WTC11 (cell line): ENCODE data around the gene CARS2. TPM values are rescaled to one million over a fixed set of nuclear protein-coding genes. Genes with fewer than 3 reads are reported as not detected.
"Not testable (repeated sequence)": the region's sequence is repeated elsewhere in the genome, so short reads cannot be mapped to it uniquely, and the experiment has no call there.

Experiments
- ATAC-seq: fragments of 200-7000 bp; cut with Tn5 transposase; 2 replicates; pipeline ENCODE4 v1.10.0; 2021; ENCODE audit warnings: mild to moderate bottlenecking, moderate library complexity
- CTCF ChIA-PET: fragments of 300-600 bp; sonication (Branson Sonifier 250); formaldehyde crosslinking; loops from one replicate; lab custom pipeline; 2021; ENCODE audit warnings: antibody characterized with exemption; lab: Charles Lee
- POLR2A ChIA-PET: fragments of 350-600 bp; sonication (Branson Sonifier 250); formaldehyde crosslinking; loops from one replicate; lab custom pipeline; 2021; ENCODE audit warnings: antibody characterized with exemption; lab: Charles Lee
- DNase-seq: peaks from one replicate; pipeline ENCODE4 v3.0.0; 2021; ENCODE audit warnings: low spot score
- H3K27ac Mint-ChIP-seq: 2 replicates; pipeline ENCODE4 v1.8.0; 2021; ENCODE audit warnings: mixed read lengths
- H3K27me3 Mint-ChIP-seq: 2 replicates; pipeline ENCODE4 v1.8.0; 2021; ENCODE audit warnings: low read depth, mild to moderate bottlenecking, moderate library complexity, mixed read lengths
- H3K36me3 Mint-ChIP-seq: 2 replicates; pipeline ENCODE4 v1.8.0; 2021; ENCODE audit warnings: mixed read lengths
- H3K4me1 Mint-ChIP-seq: 2 replicates; pipeline ENCODE4 v1.8.0; 2022; ENCODE audit warnings: mixed read lengths
- H3K4me3 Mint-ChIP-seq: 2 replicates; pipeline ENCODE4 v1.8.0; 2021; ENCODE audit warnings: mild to moderate bottlenecking, moderate library complexity, mixed read lengths
- H3K9me3 Mint-ChIP-seq: 2 replicates; pipeline ENCODE4 v1.8.0; 2021; ENCODE audit warnings: mixed read lengths
- CREB1 ChIP-seq: sonication (generic); formaldehyde crosslinking; IDR thresholded peaks from 2 replicates; pipeline ENCODE4 v1.8.0; 2023; ENCODE audit warnings: mild to moderate bottlenecking, missing genetic modification reagents
- E2F4 ChIP-seq: sonication (generic); formaldehyde crosslinking; IDR thresholded peaks from 2 replicates; pipeline ENCODE4 v1.8.1; 2022; ENCODE audit warnings: low read depth, mild to moderate bottlenecking, moderate library complexity, missing genetic modification reagents, borderline replicate concordance
- GTF2I ChIP-seq: fragments of 250-450 bp; sonication (Bioruptor Pico); conservative IDR thresholded peaks from 2 replicates; pipeline ENCODE4 v1.4.0; 2021; ENCODE audit warnings: mild to moderate bottlenecking
- JAZF1 ChIP-seq: fragments of 250-450 bp; sonication (Bioruptor Pico); IDR thresholded peaks from 2 replicates; pipeline ENCODE4 v1.9.0; 2021; ENCODE audit warnings: moderate library complexity, mild to moderate bottlenecking, inconsistent platforms
- JUN ChIP-seq: sonication (generic); formaldehyde crosslinking; IDR thresholded peaks from 2 replicates; pipeline ENCODE4 v1.8.0; 2023; ENCODE audit warnings: mild to moderate bottlenecking, missing genetic modification reagents
- MXD4 ChIP-seq: fragments of 250-450 bp; sonication (Bioruptor Pico); IDR thresholded peaks from 2 replicates; pipeline ENCODE4 v1.8.0; 2021; ENCODE audit warnings: mild to moderate bottlenecking, moderate library complexity, borderline replicate concordance
- NFATC4 ChIP-seq: fragments of 250-450 bp; sonication (Bioruptor Pico); IDR thresholded peaks from 2 replicates; pipeline ENCODE4 v1.9.0; 2021; ENCODE audit warnings: mild to moderate bottlenecking
- PRDM15 ChIP-seq: sonication (generic); formaldehyde crosslinking; IDR thresholded peaks from 2 replicates; pipeline ENCODE4 v1.8.0; 2022; ENCODE audit warnings: missing genetic modification reagents
- SMAD4 ChIP-seq: sonication (generic); formaldehyde crosslinking; IDR thresholded peaks from 2 replicates; pipeline ENCODE4 v1.8.0; 2022; ENCODE audit warnings: mild to moderate bottlenecking, missing genetic modification reagents
- SOX15 ChIP-seq: fragments of 250-450 bp; sonication (Bioruptor Pico); IDR thresholded peaks from 2 replicates; pipeline ENCODE4 v1.9.0; 2021; ENCODE audit warnings: mild to moderate bottlenecking
- TP53 ChIP-seq: sonication (generic); formaldehyde crosslinking; IDR thresholded peaks from 2 replicates; pipeline ENCODE4 v1.8.1; 2023; ENCODE audit warnings: mild to moderate bottlenecking, missing genetic modification reagents
- ZNF138 ChIP-seq: sonication (generic); formaldehyde crosslinking; conservative IDR thresholded peaks from 2 replicates; pipeline ENCODE4 v1.8.1; 2022; ENCODE audit warnings: mild to moderate bottlenecking, moderate library complexity, missing genetic modification reagents
- ZNF263 ChIP-seq: sonication (generic); formaldehyde crosslinking; IDR thresholded peaks from 2 replicates; pipeline ENCODE4 v1.8.1; 2022; ENCODE audit warnings: low read depth, mild to moderate bottlenecking, moderate library complexity, missing genetic modification reagents
- ZNF396 ChIP-seq: fragments of 250-450 bp; sonication (Bioruptor Pico); IDR thresholded peaks from 2 replicates; pipeline ENCODE4 v1.8.0; 2021; ENCODE audit warnings: mild to moderate bottlenecking, moderate library complexity, borderline replicate concordance
- total RNA-seq: library from RNA; stranded (reverse); gene quantifications from 3 replicates; pipeline ENCODE4 v1.2.3, GENCODE V29; 2021
- TF ChIP-seq, protein P1 (sequence below): fragments of 200-600 bp; IDR thresholded peaks from 2 replicates; pipeline ENCODE4 v1.8.0; 2022; ENCODE audit warnings: antibody characterized with exemption
- TF ChIP-seq, protein P2 (sequence below): fragments of 250-450 bp; sonication (Bioruptor Pico); IDR thresholded peaks from 2 replicates; pipeline ENCODE4 v1.9.0; 2021; ENCODE audit warnings: mild to moderate bottlenecking, borderline replicate concordance
- TF ChIP-seq, protein P3 (sequence below): fragments of 250-450 bp; sonication (Bioruptor Pico); IDR thresholded peaks from 2 replicates; pipeline ENCODE4 v1.9.0; 2021; ENCODE audit warnings: moderate library complexity, mild to moderate bottlenecking, inconsistent platforms, borderline replicate concordance
- TF ChIP-seq, protein P4 (sequence below): sonication (generic); formaldehyde crosslinking; IDR thresholded peaks from 2 replicates; pipeline ENCODE4 v1.8.1; 2023; ENCODE audit warnings: mild to moderate bottlenecking, missing genetic modification reagents
- TF ChIP-seq, protein P5 (sequence below): sonication (generic); formaldehyde crosslinking; IDR thresholded peaks from 2 replicates; pipeline ENCODE4 v1.8.1; 2022; ENCODE audit warnings: missing genetic modification reagents, borderline replicate concordance
- TF ChIP-seq, protein P6 (sequence below): fragments of 250-450 bp; sonication (Bioruptor Pico); IDR thresholded peaks from 2 replicates; pipeline ENCODE4 v1.9.0; 2021; ENCODE audit warnings: mild to moderate bottlenecking

Gene CARS2
- total RNA-seq, 1 experiment from 2014 or later, result 39.9 TPM

DNA sequence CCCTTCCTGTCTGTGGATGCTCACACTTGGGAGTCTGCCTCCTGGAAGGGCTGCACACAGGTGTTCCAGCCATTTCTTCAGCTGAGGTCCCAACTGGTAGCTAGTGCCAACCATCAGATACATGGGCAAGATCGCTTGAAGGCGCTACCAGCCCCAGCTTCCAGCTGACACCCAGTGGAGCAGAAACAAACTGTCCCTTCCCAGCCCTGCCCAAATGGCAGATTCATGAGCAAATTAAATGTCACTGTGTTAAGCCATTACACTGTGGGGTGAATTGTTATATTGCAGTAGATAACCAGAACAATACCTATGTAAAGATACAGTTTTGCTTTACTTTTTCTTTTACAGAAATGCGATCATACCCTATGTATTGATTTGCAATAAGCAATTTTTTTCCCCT, 25.2 kb upstream of the CARS2 start (continued):
- TF ChIP-seq, protein P1, sequence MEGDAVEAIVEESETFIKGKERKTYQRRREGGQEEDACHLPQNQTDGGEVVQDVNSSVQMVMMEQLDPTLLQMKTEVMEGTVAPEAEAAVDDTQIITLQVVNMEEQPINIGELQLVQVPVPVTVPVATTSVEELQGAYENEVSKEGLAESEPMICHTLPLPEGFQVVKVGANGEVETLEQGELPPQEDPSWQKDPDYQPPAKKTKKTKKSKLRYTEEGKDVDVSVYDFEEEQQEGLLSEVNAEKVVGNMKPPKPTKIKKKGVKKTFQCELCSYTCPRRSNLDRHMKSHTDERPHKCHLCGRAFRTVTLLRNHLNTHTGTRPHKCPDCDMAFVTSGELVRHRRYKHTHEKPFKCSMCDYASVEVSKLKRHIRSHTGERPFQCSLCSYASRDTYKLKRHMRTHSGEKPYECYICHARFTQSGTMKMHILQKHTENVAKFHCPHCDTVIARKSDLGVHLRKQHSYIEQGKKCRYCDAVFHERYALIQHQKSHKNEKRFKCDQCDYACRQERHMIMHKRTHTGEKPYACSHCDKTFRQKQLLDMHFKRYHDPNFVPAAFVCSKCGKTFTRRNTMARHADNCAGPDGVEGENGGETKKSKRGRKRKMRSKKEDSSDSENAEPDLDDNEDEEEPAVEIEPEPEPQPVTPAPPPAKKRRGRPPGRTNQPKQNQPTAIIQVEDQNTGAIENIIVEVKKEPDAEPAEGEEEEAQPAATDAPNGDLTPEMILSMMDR, result no peak
- TF ChIP-seq JAZF1 (CRISPR knock-in tag), result no peak
- TF ChIP-seq NFATC4 (CRISPR knock-in tag), result no peak
- no peak for TF ChIP-seq SOX15 (CRISPR knock-in tag)
- TF ChIP-seq MXD4 (CRISPR knock-in tag), result no peak

- ATAC-seq (no peak), DNase-seq (no peak)
- TF ChIP-seq, protein P2, sequence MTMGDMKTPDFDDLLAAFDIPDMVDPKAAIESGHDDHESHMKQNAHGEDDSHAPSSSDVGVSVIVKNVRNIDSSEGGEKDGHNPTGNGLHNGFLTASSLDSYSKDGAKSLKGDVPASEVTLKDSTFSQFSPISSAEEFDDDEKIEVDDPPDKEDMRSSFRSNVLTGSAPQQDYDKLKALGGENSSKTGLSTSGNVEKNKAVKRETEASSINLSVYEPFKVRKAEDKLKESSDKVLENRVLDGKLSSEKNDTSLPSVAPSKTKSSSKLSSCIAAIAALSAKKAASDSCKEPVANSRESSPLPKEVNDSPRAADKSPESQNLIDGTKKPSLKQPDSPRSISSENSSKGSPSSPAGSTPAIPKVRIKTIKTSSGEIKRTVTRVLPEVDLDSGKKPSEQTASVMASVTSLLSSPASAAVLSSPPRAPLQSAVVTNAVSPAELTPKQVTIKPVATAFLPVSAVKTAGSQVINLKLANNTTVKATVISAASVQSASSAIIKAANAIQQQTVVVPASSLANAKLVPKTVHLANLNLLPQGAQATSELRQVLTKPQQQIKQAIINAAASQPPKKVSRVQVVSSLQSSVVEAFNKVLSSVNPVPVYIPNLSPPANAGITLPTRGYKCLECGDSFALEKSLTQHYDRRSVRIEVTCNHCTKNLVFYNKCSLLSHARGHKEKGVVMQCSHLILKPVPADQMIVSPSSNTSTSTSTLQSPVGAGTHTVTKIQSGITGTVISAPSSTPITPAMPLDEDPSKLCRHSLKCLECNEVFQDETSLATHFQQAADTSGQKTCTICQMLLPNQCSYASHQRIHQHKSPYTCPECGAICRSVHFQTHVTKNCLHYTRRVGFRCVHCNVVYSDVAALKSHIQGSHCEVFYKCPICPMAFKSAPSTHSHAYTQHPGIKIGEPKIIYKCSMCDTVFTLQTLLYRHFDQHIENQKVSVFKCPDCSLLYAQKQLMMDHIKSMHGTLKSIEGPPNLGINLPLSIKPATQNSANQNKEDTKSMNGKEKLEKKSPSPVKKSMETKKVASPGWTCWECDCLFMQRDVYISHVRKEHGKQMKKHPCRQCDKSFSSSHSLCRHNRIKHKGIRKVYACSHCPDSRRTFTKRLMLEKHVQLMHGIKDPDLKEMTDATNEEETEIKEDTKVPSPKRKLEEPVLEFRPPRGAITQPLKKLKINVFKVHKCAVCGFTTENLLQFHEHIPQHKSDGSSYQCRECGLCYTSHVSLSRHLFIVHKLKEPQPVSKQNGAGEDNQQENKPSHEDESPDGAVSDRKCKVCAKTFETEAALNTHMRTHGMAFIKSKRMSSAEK (CRISPR knock-in tag), result no peak
- TF ChIP-seq SMAD4 (CRISPR knock-in tag) (no peak), ZNF263 (CRISPR knock-in tag) (no peak), ZNF396 (CRISPR knock-in tag) (no peak), JUN (no peak), GTF2I (CRISPR knock-in tag) (no peak), TP53 (no peak), CREB1 (CRISPR knock-in tag) (no peak), PRDM15 (CRISPR knock-in tag) (no peak), E2F4 (CRISPR knock-in tag) (no peak), ZNF138 (CRISPR knock-in tag) (no peak)
- TF ChIP-seq, protein P3, sequence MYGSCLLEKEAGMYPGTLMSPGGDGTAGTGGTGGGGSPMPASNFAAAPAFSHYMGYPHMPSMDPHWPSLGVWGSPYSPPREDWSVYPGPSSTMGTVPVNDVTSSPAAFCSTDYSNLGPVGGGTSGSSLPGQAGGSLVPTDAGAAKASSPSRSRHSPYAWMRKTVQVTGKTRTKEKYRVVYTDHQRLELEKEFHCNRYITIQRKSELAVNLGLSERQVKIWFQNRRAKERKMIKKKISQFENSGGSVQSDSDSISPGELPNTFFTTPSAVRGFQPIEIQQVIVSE (CRISPR knock-in tag), result no peak
- TF ChIP-seq, protein P4, sequence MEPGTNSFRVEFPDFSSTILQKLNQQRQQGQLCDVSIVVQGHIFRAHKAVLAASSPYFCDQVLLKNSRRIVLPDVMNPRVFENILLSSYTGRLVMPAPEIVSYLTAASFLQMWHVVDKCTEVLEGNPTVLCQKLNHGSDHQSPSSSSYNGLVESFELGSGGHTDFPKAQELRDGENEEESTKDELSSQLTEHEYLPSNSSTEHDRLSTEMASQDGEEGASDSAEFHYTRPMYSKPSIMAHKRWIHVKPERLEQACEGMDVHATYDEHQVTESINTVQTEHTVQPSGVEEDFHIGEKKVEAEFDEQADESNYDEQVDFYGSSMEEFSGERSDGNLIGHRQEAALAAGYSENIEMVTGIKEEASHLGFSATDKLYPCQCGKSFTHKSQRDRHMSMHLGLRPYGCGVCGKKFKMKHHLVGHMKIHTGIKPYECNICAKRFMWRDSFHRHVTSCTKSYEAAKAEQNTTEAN (CRISPR knock-in tag), result no peak
- TF ChIP-seq, protein P5, sequence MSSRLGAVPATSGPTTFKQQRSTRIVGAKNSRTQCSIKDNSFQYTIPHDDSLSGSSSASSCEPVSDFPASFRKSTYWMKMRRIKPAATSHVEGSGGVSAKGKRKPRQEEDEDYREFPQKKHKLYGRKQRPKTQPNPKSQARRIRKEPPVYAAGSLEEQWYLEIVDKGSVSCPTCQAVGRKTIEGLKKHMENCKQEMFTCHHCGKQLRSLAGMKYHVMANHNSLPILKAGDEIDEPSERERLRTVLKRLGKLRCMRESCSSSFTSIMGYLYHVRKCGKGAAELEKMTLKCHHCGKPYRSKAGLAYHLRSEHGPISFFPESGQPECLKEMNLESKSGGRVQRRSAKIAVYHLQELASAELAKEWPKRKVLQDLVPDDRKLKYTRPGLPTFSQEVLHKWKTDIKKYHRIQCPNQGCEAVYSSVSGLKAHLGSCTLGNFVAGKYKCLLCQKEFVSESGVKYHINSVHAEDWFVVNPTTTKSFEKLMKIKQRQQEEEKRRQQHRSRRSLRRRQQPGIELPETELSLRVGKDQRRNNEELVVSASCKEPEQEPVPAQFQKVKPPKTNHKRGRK (CRISPR knock-in tag), result no peak
- TF ChIP-seq, protein P6, sequence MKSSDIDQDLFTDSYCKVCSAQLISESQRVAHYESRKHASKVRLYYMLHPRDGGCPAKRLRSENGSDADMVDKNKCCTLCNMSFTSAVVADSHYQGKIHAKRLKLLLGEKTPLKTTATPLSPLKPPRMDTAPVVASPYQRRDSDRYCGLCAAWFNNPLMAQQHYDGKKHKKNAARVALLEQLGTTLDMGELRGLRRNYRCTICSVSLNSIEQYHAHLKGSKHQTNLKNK (CRISPR knock-in tag), result no peak
- H3K27ac Mint-ChIP-seq, result no peak overlapping the region; the same call in 1 of the 2 replicates
- no peaks in the 10 kb centered on the region for H3K27me3 Mint-ChIP-seq
- H3K4me1 Mint-ChIP-seq, result no peaks in the 10 kb centered on the region
- H3K4me3 Mint-ChIP-seq, result no peak overlapping the region
- ChIA-PET CTCF (no interaction called here), POLR2A (no interaction called here)
- H3K9me3 Mint-ChIP-seq, result no peaks in the 10 kb centered on the region
- no peaks in the 10 kb centered on the region for H3K36me3 Mint-ChIP-seq
Measured at GRCh38 chr13:110726726-110727125, 20.8 kb upstream of the CARS2 start.

DNA sequence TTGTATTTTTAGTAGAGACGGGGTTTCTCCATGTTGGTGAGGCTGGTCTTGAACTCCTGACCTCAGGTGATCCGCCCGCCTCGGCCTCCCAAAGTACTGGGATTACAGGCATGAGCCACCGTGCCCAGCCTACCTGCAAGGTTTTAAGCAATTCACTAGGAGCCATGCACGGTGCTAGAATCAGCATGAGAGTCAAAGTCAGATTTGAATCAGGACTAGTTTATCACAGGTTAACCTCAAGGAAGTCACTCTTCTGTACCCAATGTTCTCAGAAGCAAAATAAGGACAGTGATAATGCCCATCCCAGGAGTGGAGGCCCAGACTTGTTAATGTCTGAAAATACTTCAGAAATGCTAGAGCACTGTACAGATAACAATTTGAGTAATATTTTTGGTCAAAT, 20.2 kb upstream of the CARS2 start:
- H3K36me3 Mint-ChIP-seq, result not testable (repeated sequence)

More for the DNA sequence above, 20.2 kb upstream of the CARS2 start:
- DNase-seq, H3K27me3 Mint-ChIP-seq, ATAC-seq, H3K27ac Mint-ChIP-seq, POLR2A ChIA-PET, H3K9me3 Mint-ChIP-seq, CTCF ChIA-PET, H3K4me1 Mint-ChIP-seq, H3K4me3 Mint-ChIP-seq: not testable (repeated sequence)
